Gastrocnemius medialis (tissue), 4 donors: ENCODE data around the gene CCDC146. TPM values are rescaled to one million over a fixed set of nuclear protein-coding genes. Genes with fewer than 3 reads are reported as not detected.
"Not testable (repeated sequence)": the region's sequence is repeated elsewhere in the genome, so short reads cannot be mapped to it uniquely, and the experiment has no call there.

Experiments
- ATAC-seq, 2 donors: fragments of 150-250 bp; one replicate each; pipeline ENCODE4 v1.9.1; 2016
- DNase-seq, 2 donors: peaks; one replicate each; pipeline ENCODE4 v3.0.0-alpha.2; 2019
- H3K27ac ChIP-seq, 4 donors: fragments of 200-600 bp; sonication (generic); 1 replicate in 1 of 4; 2 replicates in 3 of 4; pipeline ENCODE4 v1.5.1; 2016 to 2018; ENCODE audit warnings: mild to moderate bottlenecking in 2 of 4, moderate library complexity in 1 of 4
- H3K27me3 ChIP-seq, 3 donors: fragments of 200-600 bp; sonication (generic) in 2 of 3; 1 replicate in 1 of 3; 2 replicates in 2 of 3; pipeline versions ENCODE4 v1.5.1 to v1.6.0; 2016 to 2019; ENCODE audit warnings: mild to moderate bottlenecking in 1 of 3, moderate library complexity in 1 of 3
- H3K36me3 ChIP-seq, 2 donors: fragments of 200-600 bp; sonication (generic) in 1 of 2; one replicate each; pipeline ENCODE4 v1.5.1; 2017 to 2018
- H3K4me1 ChIP-seq, 2 donors: fragments of 200-600 bp; sonication (generic) in 1 of 2; one replicate each; pipeline ENCODE4 v1.5.1; 2016 to 2017; ENCODE audit warnings: mild to moderate bottlenecking in 2 of 2
- H3K4me3 ChIP-seq, 4 donors: fragments of 200-600 bp; sonication (generic) in 3 of 4; 1 replicate in 1 of 4; 2 replicates in 3 of 4; pipeline ENCODE4 v1.5.1; 2016 to 2019; ENCODE audit warnings: mild to moderate bottlenecking in 2 of 4
- H3K9me3 ChIP-seq, 3 donors: fragments of 200-600 bp; sonication (generic) in 2 of 3; 1 replicate in 1 of 3; 2 replicates in 2 of 3; pipeline ENCODE4 v1.5.1; 2016 to 2019
- POLR2A ChIP-seq, 2 donors: fragments of 450-650 bp; IDR thresholded peaks; one replicate each; pipeline ENCODE4 v1.6.1; 2017; ENCODE audit warnings: antibody characterized with exemption in 2 of 2, mild to moderate bottlenecking in 2 of 2, moderate library complexity in 2 of 2
- in situ Hi-C, 4 donors: fragments of 200-750 bp; cut with MboI; loops; one replicate each; pipeline versions ENCODE4 v1.15.0 to v1.8.0; 2017; ENCODE audit warnings: low sequenced_read_pairs in 4 of 4
- intact Hi-C: fragments of 100-400 bp; cut with DNase I; formaldehyde crosslinking; loops from one replicate; pipeline ENCODE4 v1.15.1; 2023; ENCODE audit warnings: low total_unique reads
- total RNA-seq, 4 donors: library from RNA; depleted of rRNA; stranded (reverse); fragments of >200 nt; gene quantifications; one replicate each; pipeline versions ENCODE4 v1.1.0 to v1.2.3, GENCODE V29; 2016
- TF ChIP-seq, protein P1 (sequence below), 5 experiments: fragments of 450-650 bp in 3 of 5; fragments of 200-600 bp in 2 of 5; sonication (generic) in 2 of 5; IDR thresholded peaks in 4 of 5; conservative IDR thresholded peaks in 1 of 5; 1 replicate in 4 of 5; 2 replicates in 1 of 5; pipeline ENCODE4 v1.5.1; 2016 to 2019; ENCODE audit warnings: antibody characterized with exemption in 5 of 5, mild to moderate bottlenecking in 3 of 5, moderate library complexity in 3 of 5

CCDC146 gene
- total RNA-seq, 4 donors from 2014 or later, result 1.4 to 4.3 (median 2.8) TPM

DNA sequence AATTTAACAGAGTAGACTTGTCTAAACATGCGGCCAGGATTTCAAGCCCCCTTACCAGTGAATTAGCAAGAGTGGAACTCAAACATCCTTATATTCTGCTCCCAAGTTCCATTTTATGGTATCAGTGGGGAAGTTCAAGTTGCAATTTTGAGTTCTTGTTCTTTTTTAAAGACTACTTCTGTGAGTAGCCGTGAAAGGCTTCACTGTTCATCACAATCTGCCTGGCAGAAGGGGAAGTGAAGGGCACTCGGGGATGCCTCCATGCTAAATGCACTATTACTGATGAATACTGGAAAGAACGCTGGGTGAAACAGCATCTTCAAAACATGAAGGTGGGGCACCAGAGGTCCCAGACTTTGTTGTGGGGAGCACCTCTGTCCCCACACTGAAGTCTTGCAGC is 99.7 kb downstream of the CCDC146 start:
- intact Hi-C loops, result no loop called here
- no peak for DNase-seq
- H3K27me3 ChIP-seq, result no peaks in the 10 kb centered on the region
- no peak overlapping the region for H3K4me3 ChIP-seq
- in situ Hi-C loops, result no loop called here
- no peak for ATAC-seq
- no peaks in the 10 kb centered on the region for H3K4me1 ChIP-seq
- H3K27ac ChIP-seq, result no peak overlapping the region
- TF ChIP-seq POLR2A (IDR thresholded peaks at IDR 0.05), result no peak
- TF ChIP-seq, protein P1, sequence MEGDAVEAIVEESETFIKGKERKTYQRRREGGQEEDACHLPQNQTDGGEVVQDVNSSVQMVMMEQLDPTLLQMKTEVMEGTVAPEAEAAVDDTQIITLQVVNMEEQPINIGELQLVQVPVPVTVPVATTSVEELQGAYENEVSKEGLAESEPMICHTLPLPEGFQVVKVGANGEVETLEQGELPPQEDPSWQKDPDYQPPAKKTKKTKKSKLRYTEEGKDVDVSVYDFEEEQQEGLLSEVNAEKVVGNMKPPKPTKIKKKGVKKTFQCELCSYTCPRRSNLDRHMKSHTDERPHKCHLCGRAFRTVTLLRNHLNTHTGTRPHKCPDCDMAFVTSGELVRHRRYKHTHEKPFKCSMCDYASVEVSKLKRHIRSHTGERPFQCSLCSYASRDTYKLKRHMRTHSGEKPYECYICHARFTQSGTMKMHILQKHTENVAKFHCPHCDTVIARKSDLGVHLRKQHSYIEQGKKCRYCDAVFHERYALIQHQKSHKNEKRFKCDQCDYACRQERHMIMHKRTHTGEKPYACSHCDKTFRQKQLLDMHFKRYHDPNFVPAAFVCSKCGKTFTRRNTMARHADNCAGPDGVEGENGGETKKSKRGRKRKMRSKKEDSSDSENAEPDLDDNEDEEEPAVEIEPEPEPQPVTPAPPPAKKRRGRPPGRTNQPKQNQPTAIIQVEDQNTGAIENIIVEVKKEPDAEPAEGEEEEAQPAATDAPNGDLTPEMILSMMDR (IDR thresholded peaks at IDR 0.05 in 4 of 5, conservative IDR thresholded peaks at IDR 0.05 in 1 of 5), result no peak
- no peaks in the 10 kb centered on the region for H3K36me3 ChIP-seq
- H3K9me3 ChIP-seq, result no peaks in the 10 kb centered on the region

DNA sequence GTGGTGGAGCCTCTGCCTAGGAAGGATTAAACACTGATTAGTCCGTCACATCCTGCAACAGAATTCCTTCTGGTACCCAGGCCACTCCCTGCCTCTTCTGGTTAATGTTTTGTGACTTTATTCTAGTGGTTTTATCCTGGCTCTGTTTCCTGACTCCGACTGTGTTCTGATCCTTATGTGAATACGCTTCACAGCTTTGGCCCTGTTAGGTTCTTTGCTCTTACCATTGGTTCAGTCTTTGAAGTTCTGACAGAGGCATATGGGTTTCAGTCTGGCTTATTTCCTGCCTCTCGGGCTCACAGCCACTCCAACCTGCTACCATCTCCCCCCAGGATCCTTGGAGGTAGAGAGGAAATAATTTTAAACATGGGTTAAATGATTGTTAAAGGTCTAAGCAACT is 100.4 kb downstream of the CCDC146 start:
- Histone ChIP-seq H3K4me3 (no peak overlapping the region), H3K36me3 (no peaks in the 10 kb centered on the region), H3K9me3 (no peaks in the 10 kb centered on the region), H3K27ac (no peak overlapping the region), H3K4me1 (no peaks in the 10 kb centered on the region), H3K27me3 (no peaks in the 10 kb centered on the region)
- DNase-seq, result no peak
- intact Hi-C loops, result no loop called here
- ATAC-seq, result no peak
- TF ChIP-seq POLR2A (IDR thresholded peaks at IDR 0.05), result no peak
- TF ChIP-seq, protein P1 (IDR thresholded peaks at IDR 0.05 in 4 of 5, conservative IDR thresholded peaks at IDR 0.05 in 1 of 5), result no peak
- in situ Hi-C loops, result no loop called here

DNA sequence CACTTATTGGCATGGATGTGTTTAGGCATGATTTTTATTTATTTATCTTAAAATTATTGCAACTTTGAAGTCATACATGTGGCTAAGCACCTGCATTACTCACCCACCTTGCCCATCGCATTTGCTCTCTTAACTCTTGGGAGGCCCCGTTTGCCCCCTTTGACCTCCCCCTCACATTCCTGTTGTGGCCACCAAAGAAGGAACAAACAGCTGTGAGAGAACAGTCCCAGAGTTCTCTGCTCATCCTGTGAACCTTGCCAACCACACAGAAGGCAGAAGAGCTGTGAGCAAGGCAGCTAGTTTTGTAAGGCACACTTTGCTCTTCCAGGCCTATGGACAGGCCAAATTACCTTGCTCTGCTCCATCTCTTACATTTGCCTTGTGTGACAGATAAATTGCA is 100.8 kb downstream of the CCDC146 start:
- Histone ChIP-seq H3K9me3 (no peaks in the 10 kb centered on the region), H3K27me3 (no peaks in the 10 kb centered on the region), H3K4me1 (no peaks in the 10 kb centered on the region), H3K36me3 (no peaks in the 10 kb centered on the region), H3K27ac (no peak overlapping the region), H3K4me3 (no peak overlapping the region)
- DNase-seq (no peak), ATAC-seq (no peak)
- TF ChIP-seq, protein P1 (IDR thresholded peaks at IDR 0.05 in 4 of 5, conservative IDR thresholded peaks at IDR 0.05 in 1 of 5), result no peak
- TF ChIP-seq POLR2A (IDR thresholded peaks at IDR 0.05), result no peak
- intact Hi-C loops, result no loop called here
- in situ Hi-C loops, result no loop called here

DNA sequence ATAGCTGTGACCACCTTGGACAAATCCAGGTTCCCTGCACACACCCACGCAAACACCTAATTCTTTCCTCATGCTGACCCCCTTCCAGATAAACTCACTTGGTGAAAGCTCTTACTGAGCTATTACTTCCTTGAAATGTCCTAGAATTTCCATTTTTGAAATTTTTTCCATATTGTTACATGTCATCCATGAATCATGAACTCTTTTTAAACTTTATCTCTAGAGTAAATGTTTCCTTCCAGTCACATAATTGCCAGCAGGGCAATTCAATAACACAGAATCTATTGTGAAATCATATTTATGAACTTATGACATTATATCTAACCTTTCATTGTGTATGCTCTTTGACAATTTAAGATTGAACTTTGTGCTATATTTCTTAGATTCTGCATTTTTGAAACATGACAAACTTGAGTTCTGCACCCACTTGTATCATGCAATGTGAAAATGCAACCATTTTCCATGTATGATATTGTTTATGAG is 104.0 kb downstream of the CCDC146 start:
- H3K4me1 ChIP-seq, result no peaks in the 10 kb centered on the region
- no peak overlapping the region for H3K27ac ChIP-seq
- no peaks in the 10 kb centered on the region for H3K27me3 ChIP-seq
- intact Hi-C loops, result no loop called here
- in situ Hi-C loops, result no loop called here
- H3K4me3 ChIP-seq, result no peak overlapping the region
- ATAC-seq, result no peak
- TF ChIP-seq POLR2A (IDR thresholded peaks at IDR 0.05), result no peak
- TF ChIP-seq, protein P1 (IDR thresholded peaks at IDR 0.05 in 4 of 5, conservative IDR thresholded peaks at IDR 0.05 in 1 of 5), result no peak
- no peak for DNase-seq
- H3K36me3 ChIP-seq, result no peaks in the 10 kb centered on the region
- no peaks in the 10 kb centered on the region for H3K9me3 ChIP-seq

DNA sequence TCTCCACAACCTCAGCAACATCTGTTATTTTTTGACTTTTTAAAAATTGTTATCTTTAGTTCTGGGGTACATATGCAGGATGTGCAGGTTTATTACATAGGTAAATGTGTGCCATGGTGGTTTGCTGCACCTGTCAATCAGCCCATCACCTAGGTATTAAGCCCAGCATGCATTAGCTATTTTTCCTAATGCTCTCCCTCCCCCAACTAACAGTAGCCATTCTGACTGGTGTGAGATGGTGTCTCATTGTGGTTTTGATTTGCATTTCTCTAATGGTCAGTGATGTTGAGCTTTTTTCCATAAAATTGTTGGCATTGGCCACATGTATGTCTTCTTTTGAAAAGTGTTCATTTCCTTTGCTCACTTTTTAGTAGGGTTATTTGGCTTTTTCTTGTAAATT is 106.4 kb downstream of the CCDC146 start:
- intact Hi-C loops, DNase-seq, H3K9me3 ChIP-seq, in situ Hi-C loops, ATAC-seq, H3K4me1 ChIP-seq, H3K4me3 ChIP-seq, H3K36me3 ChIP-seq, H3K27me3 ChIP-seq, H3K27ac ChIP-seq: not testable (repeated sequence)
